GM12801 (cell line): ENCODE measurements around the gene ESRRA.

ENCODE experiments used
- CTCF ChIP-seq: IDR thresholded peaks from one replicate; pipeline ENCODE4 v1.5.1; 2011; ENCODE audit warnings: control low read depth; ENCODE audit not compliant: insufficient read length; ENCODE audit errors: extremely low read depth

Gene ESRRA

GRCh38 chr11:64267207-64267945 lies 37.9 kb upstream of the ESRRA start:
- TF ChIP-seq CTCF: no peak

GRCh38 chr11:64268025-64268892 lies 37.1 kb upstream of the ESRRA start:
- no peak for TF ChIP-seq CTCF

GRCh38 chr11:64268893-64269539 lies 36.3 kb upstream of the ESRRA start:
- TF ChIP-seq CTCF: no peak

- no peak for TF ChIP-seq CTCF
Measured at GRCh38 chr11:64269540-64270220, 35.6 kb upstream of the ESRRA start.

- no peak for TF ChIP-seq CTCF
Measured at GRCh38 chr11:64275031-64275800, 30.1 kb upstream of the ESRRA start.

GRCh38 chr11:64275841-64276240 lies 29.5 kb upstream of the ESRRA start:
- TF ChIP-seq CTCF: no peak
